ENCODE results near the gene LGALS4.
A peak's percentile ranks its signal among the peaks of the same experiment; 100 is the strongest.
"Not testable (repeated sequence)": the region's sequence is repeated elsewhere in the genome, so short reads cannot be mapped to it uniquely, and the experiment has no call there.

The LGALS4 gene

GRCh38 chr19:38812009-38812840, 520 bp downstream of the LGALS4 start:
- peaks cover 4% of the 10 kb centered on the region for H3K36me3 ChIP-seq (ENCODE audit: control insufficient read depth, insufficient read depth, low read length)
- H3K4me1 ChIP-seq (ENCODE audit: control insufficient read depth, insufficient read depth, low read length) = peaks cover 16% of the 10 kb centered on the region
- H3K4me3 ChIP-seq (ENCODE audit: low read length) = peak overlapping the region; percentile 76
- no peaks in the 10 kb centered on the region for H3K9me3 ChIP-seq (ENCODE audit: control insufficient read depth, low read length)
- H3K27me3 ChIP-seq (ENCODE audit: control insufficient read depth, insufficient read depth, low read length) = no peaks in the 10 kb centered on the region
- peak overlapping the region; percentile 85 for H3K9ac ChIP-seq (ENCODE audit: low read length)

- Histone ChIP-seq H3K36me3 (ENCODE audit: control insufficient read depth, insufficient read depth, low read length) (peaks cover 6% of the 10 kb centered on the region), H3K4me1 (ENCODE audit: control insufficient read depth, insufficient read depth, low read length) (peaks cover 12% of the 10 kb centered on the region), H3K4me3 (ENCODE audit: low read length) (no peak overlapping the region), H3K27me3 (ENCODE audit: control insufficient read depth, insufficient read depth, low read length) (no peaks in the 10 kb centered on the region), H3K9me3 (ENCODE audit: control insufficient read depth, low read length) (no peaks in the 10 kb centered on the region), H3K9ac (ENCODE audit: low read length) (no peak overlapping the region)
These were observed 3.0 kb downstream of the LGALS4 start for GRCh38 chr19:38809592-38810252.

- no peak overlapping the region for H3K9ac ChIP-seq (ENCODE audit: low read length)
- no peaks in the 10 kb centered on the region for H3K27me3 ChIP-seq (ENCODE audit: control insufficient read depth, insufficient read depth, low read length)
- H3K9me3 ChIP-seq (ENCODE audit: control insufficient read depth, low read length) = no peaks in the 10 kb centered on the region
- H3K4me1 ChIP-seq (ENCODE audit: control insufficient read depth, insufficient read depth, low read length) = peaks cover 12% of the 10 kb centered on the region
- peaks cover 12% of the 10 kb centered on the region for H3K36me3 ChIP-seq (ENCODE audit: control insufficient read depth, insufficient read depth, low read length)
- H3K4me3 ChIP-seq (ENCODE audit: low read length) = no peak overlapping the region
These were observed 4.0 kb downstream of the LGALS4 start for GRCh38 chr19:38808741-38809140.

- not testable (repeated sequence) for H3K27me3 ChIP-seq (ENCODE audit: control insufficient read depth, insufficient read depth, low read length); H3K9me3 ChIP-seq (ENCODE audit: control insufficient read depth, low read length); H3K9ac ChIP-seq (ENCODE audit: low read length); H3K4me3 ChIP-seq (ENCODE audit: low read length)
- Histone ChIP-seq H3K36me3 (ENCODE audit: control insufficient read depth, insufficient read depth, low read length) (peaks cover 18% of the 10 kb centered on the region), H3K4me1 (ENCODE audit: control insufficient read depth, insufficient read depth, low read length) (peaks cover 12% of the 10 kb centered on the region)
These were observed 5.2 kb downstream of the LGALS4 start for GRCh38 chr19:38807374-38808098.

GRCh38 chr19:38806371-38806770, 6.4 kb downstream of the LGALS4 start:
- Histone ChIP-seq H3K9ac (ENCODE audit: low read length) (no peak overlapping the region), H3K9me3 (ENCODE audit: control insufficient read depth, low read length) (no peaks in the 10 kb centered on the region), H3K36me3 (ENCODE audit: control insufficient read depth, insufficient read depth, low read length) (peaks cover 30% of the 10 kb centered on the region), H3K4me1 (ENCODE audit: control insufficient read depth, insufficient read depth, low read length) (peaks cover 12% of the 10 kb centered on the region), H3K4me3 (ENCODE audit: low read length) (no peak overlapping the region), H3K27me3 (ENCODE audit: control insufficient read depth, insufficient read depth, low read length) (no peaks in the 10 kb centered on the region)

GRCh38 chr19:38805180-38805579, 7.6 kb downstream of the LGALS4 start:
- Histone ChIP-seq H3K4me3 (ENCODE audit: low read length) (no peak overlapping the region), H3K9me3 (ENCODE audit: control insufficient read depth, low read length) (no peaks in the 10 kb centered on the region), H3K36me3 (ENCODE audit: control insufficient read depth, insufficient read depth, low read length) (peaks cover 31% of the 10 kb centered on the region), H3K9ac (ENCODE audit: low read length) (no peak overlapping the region), H3K4me1 (ENCODE audit: control insufficient read depth, insufficient read depth, low read length) (peaks cover 12% of the 10 kb centered on the region), H3K27me3 (ENCODE audit: control insufficient read depth, insufficient read depth, low read length) (no peaks in the 10 kb centered on the region)

GRCh38 chr19:38803543-38803942, 9.2 kb downstream of the LGALS4 start:
- Histone ChIP-seq H3K27me3 (ENCODE audit: control insufficient read depth, insufficient read depth, low read length) (no peaks in the 10 kb centered on the region), H3K36me3 (ENCODE audit: control insufficient read depth, insufficient read depth, low read length) (peaks cover 31% of the 10 kb centered on the region), H3K9ac (ENCODE audit: low read length) (no peak overlapping the region), H3K4me3 (ENCODE audit: low read length) (no peak overlapping the region), H3K9me3 (ENCODE audit: control insufficient read depth, low read length) (no peaks in the 10 kb centered on the region), H3K4me1 (ENCODE audit: control insufficient read depth, insufficient read depth, low read length) (peaks cover 12% of the 10 kb centered on the region)

GRCh38 chr19:38801359-38802095, 11.2 kb downstream of the LGALS4 start:
- no peaks in the 10 kb centered on the region for H3K27me3 ChIP-seq (ENCODE audit: control insufficient read depth, insufficient read depth, low read length)
- no peak overlapping the region for H3K4me3 ChIP-seq (ENCODE audit: low read length)
- peaks cover 31% of the 10 kb centered on the region for H3K36me3 ChIP-seq (ENCODE audit: control insufficient read depth, insufficient read depth, low read length)
- H3K9me3 ChIP-seq (ENCODE audit: control insufficient read depth, low read length) = no peaks in the 10 kb centered on the region
- no peak overlapping the region for H3K9ac ChIP-seq (ENCODE audit: low read length)
- peaks cover 8% of the 10 kb centered on the region for H3K4me1 ChIP-seq (ENCODE audit: control insufficient read depth, insufficient read depth, low read length)

- peaks cover 7% of the 10 kb centered on the region for H3K4me1 ChIP-seq (ENCODE audit: control insufficient read depth, insufficient read depth, low read length)
- H3K36me3 ChIP-seq (ENCODE audit: control insufficient read depth, insufficient read depth, low read length) = peaks cover 31% of the 10 kb centered on the region
- no peaks in the 10 kb centered on the region for H3K27me3 ChIP-seq (ENCODE audit: control insufficient read depth, insufficient read depth, low read length)
- H3K9me3 ChIP-seq (ENCODE audit: control insufficient read depth, low read length) = no peaks in the 10 kb centered on the region
- H3K9ac ChIP-seq (ENCODE audit: low read length) = no peak overlapping the region
- no peak overlapping the region for H3K4me3 ChIP-seq (ENCODE audit: low read length)
These were observed 12.0 kb downstream of the LGALS4 start for GRCh38 chr19:38800577-38801347.

GRCh38 chr19:38799104-38799503, 13.6 kb downstream of the LGALS4 start:
- H3K36me3 ChIP-seq (ENCODE audit: control insufficient read depth, insufficient read depth, low read length) = peaks cover 23% of the 10 kb centered on the region
- no peaks in the 10 kb centered on the region for H3K27me3 ChIP-seq (ENCODE audit: control insufficient read depth, insufficient read depth, low read length)
- H3K9me3 ChIP-seq (ENCODE audit: control insufficient read depth, low read length) = no peaks in the 10 kb centered on the region
- H3K4me3 ChIP-seq (ENCODE audit: low read length) = no peak overlapping the region
- H3K9ac ChIP-seq (ENCODE audit: low read length) = no peak overlapping the region
- no peaks in the 10 kb centered on the region for H3K4me1 ChIP-seq (ENCODE audit: control insufficient read depth, insufficient read depth, low read length)

GRCh38 chr19:38797781-38798180, 15.0 kb downstream of the LGALS4 start:
- H3K27me3 ChIP-seq (ENCODE audit: control insufficient read depth, insufficient read depth, low read length); H3K4me3 ChIP-seq (ENCODE audit: low read length); H3K9ac ChIP-seq (ENCODE audit: low read length); H3K9me3 ChIP-seq (ENCODE audit: control insufficient read depth, low read length); H3K4me1 ChIP-seq (ENCODE audit: control insufficient read depth, insufficient read depth, low read length): not testable (repeated sequence)
- H3K36me3 ChIP-seq (ENCODE audit: control insufficient read depth, insufficient read depth, low read length) = peaks cover 14% of the 10 kb centered on the region
